Endometrium (tissue), 2 donors: Measurements from ENCODE around the gene SUPT4H1.

Source experiments
- FAIRE-seq: peaks from 2 replicates; lab custom pipeline; 2012; peaks lifted over from hg19 to GRCh38; lab: Jason Lieb, UNC
- donor health status: control.
- donor health status: control.

The SUPT4H1 gene

GRCh38 chr17:58329035-58329809 lies 22.8 kb downstream of the SUPT4H1 start:
- FAIRE-seq = no peak

- FAIRE-seq = no peak
Observed at GRCh38 chr17:58328195-58329034, 23.6 kb downstream of the SUPT4H1 start, which contains the start of gene TSPOAP1. Gene TSPOAP1, minus strand, starts transcription at chr17:58328795. Its CDS starts 875 bp downstream, at chr17:58327920.

- no peak for FAIRE-seq
Observed at GRCh38 chr17:58327363-58328194, 24.4 kb downstream of the SUPT4H1 start.

- no peak for FAIRE-seq
Observed at GRCh38 chr17:58326609-58327362, 25.2 kb downstream of the SUPT4H1 start.

- FAIRE-seq = no peak
Observed at GRCh38 chr17:58325976-58326468, 26.0 kb downstream of the SUPT4H1 start.

GRCh38 chr17:58325289-58325726 lies 26.7 kb downstream of the SUPT4H1 start:
- no peak for FAIRE-seq

- FAIRE-seq = no peak
Observed at GRCh38 chr17:58324409-58325288, 27.4 kb downstream of the SUPT4H1 start.

GRCh38 chr17:58324056-58324408 lies 28.0 kb downstream of the SUPT4H1 start:
- no peak for FAIRE-seq

GRCh38 chr17:58323366-58324055 lies 28.5 kb downstream of the SUPT4H1 start:
- FAIRE-seq = no peak

GRCh38 chr17:58322581-58323185 lies 29.3 kb downstream of the SUPT4H1 start:
- FAIRE-seq = no peak

GRCh38 chr17:58321571-58322525 lies 30.2 kb downstream of the SUPT4H1 start:
- FAIRE-seq = no peak

- no peak for FAIRE-seq
Observed at GRCh38 chr17:58320570-58321323, 31.3 kb downstream of the SUPT4H1 start.

GRCh38 chr17:58320163-58320558 lies 31.8 kb downstream of the SUPT4H1 start:
- no peak for FAIRE-seq

- FAIRE-seq = no peak
Observed at GRCh38 chr17:58319173-58320162, 32.5 kb downstream of the SUPT4H1 start.

GRCh38 chr17:58318627-58319172 lies 33.3 kb downstream of the SUPT4H1 start:
- FAIRE-seq = no peak

GRCh38 chr17:58318065-58318481 lies 33.9 kb downstream of the SUPT4H1 start:
- FAIRE-seq = no peak
